IPS-18a (cell line): ENCODE data around the gene ITGAL.

Experiments used
- H3K27ac ChIP-seq: one replicate; pipeline ENCODE4 v1.5.1; 2013; ENCODE audit warnings: low read length
- H3K27me3 ChIP-seq: one replicate; pipeline ENCODE4 v1.6.1; 2013; ENCODE audit warnings: mild to moderate bottlenecking, low read length; ENCODE audit not compliant: control insufficient read depth, insufficient read depth
- H3K36me3 ChIP-seq: one replicate; pipeline ENCODE4 v1.6.1; 2013; ENCODE audit warnings: low read depth, low read length; ENCODE audit not compliant: control insufficient read depth
- H3K4me1 ChIP-seq: one replicate; pipeline ENCODE4 v1.6.1; 2013; ENCODE audit warnings: low read depth, low read length; ENCODE audit not compliant: control insufficient read depth
- H3K4me3 ChIP-seq: one replicate; pipeline ENCODE4 v1.5.1; 2013; ENCODE audit warnings: low read length
- H3K9ac ChIP-seq: one replicate; pipeline ENCODE4 v1.6.1; 2013; ENCODE audit warnings: mild to moderate bottlenecking, low read length, moderate library complexity
- H3K9me3 ChIP-seq: one replicate; pipeline ENCODE4 v1.6.1; 2013; ENCODE audit warnings: low read depth, low read length; ENCODE audit not compliant: control insufficient read depth

Gene ITGAL

GRCh38 chr16:30569746-30570635, 97.4 kb downstream of the ITGAL start:
- H3K27ac ChIP-seq = no peak overlapping the region

GRCh38 chr16:30570636-30571444, 98.3 kb downstream of the ITGAL start:
- Histone ChIP-seq H3K36me3 (no peaks in the 10 kb centered on the region), H3K9me3 (no peaks in the 10 kb centered on the region), H3K9ac (peak overlapping the region; percentile 77), H3K4me3 (peak overlapping the region; percentile 86), H3K27me3 (no peaks in the 10 kb centered on the region), H3K27ac (peak overlapping the region; percentile 56), H3K4me1 (no peaks in the 10 kb centered on the region)

More at GRCh38 chr16:30569746-30570635, 97.4 kb downstream of the ITGAL start:
- Histone ChIP-seq H3K27me3 (no peaks in the 10 kb centered on the region), H3K9ac (no peak overlapping the region), H3K4me3 (no peak overlapping the region), H3K4me1 (no peaks in the 10 kb centered on the region), H3K9me3 (no peaks in the 10 kb centered on the region), H3K36me3 (no peaks in the 10 kb centered on the region)

GRCh38 chr16:30571445-30572322, 99.1 kb downstream of the ITGAL start, which contains the start of gene ZNF688:
Gene ZNF688, minus strand, starts transcription at chr16:30571714. Its CDS starts 85 bp downstream, at chr16:30571629.
- Histone ChIP-seq H3K9me3 (no peaks in the 10 kb centered on the region), H3K4me3 (peak within 1 kb of the TSS; percentile 86), H3K9ac (peak within 1 kb of the TSS; percentile 77), H3K27me3 (no peaks in the 10 kb centered on the region), H3K36me3 (no peaks in the 10 kb centered on the region), H3K27ac (peak within 1 kb of the TSS; percentile 56), H3K4me1 (no peaks in the 10 kb centered on the region)
